ENCODE measurements around the gene LCORL.
A peak's percentile ranks its signal among the peaks of the same experiment; 100 is the strongest.

LCORL gene

GRCh38 chr4:17810260-17811077 lies 211.1 kb downstream of the LCORL start, which contains the start of the genes DCAF16 and NCAPG:
TSS of gene DCAF16 (minus strand) at chr4:17810757. CDS start at chr4:17804141, 6,616 bp downstream.
TSS of gene NCAPG (plus strand) at chr4:17810979. CDS start at chr4:17811078, 99 bp downstream.
- DNase-seq = peak; percentile 97 to 100 (median 100)
- intact Hi-C loops (cut with DNase I) = loop anchor here (2.0 to 10.0 kb wide), 2 partner anchors 210 to 256 kb away; partner anchors contain the start of gene LCORL

- no peak for DNase-seq
- intact Hi-C loops (cut with DNase I) = loop anchor here (2.0 to 10.0 kb wide), 3 partner anchors 197 to 255 kb away; partner anchors contain the start of genes LCORL and MED28
Observed at GRCh38 chr4:17809667-17810066, 211.9 kb downstream of the LCORL start.

GRCh38 chr4:17807446-17807845 lies 214.1 kb downstream of the LCORL start:
- no peak for DNase-seq
- intact Hi-C loops (cut with DNase I) = loop anchor here (5.0 kb wide), 1 partner anchor 195 kb away; the partner anchor contains the start of gene MED28

- DNase-seq = no peak
- intact Hi-C loops (cut with DNase I) = loop anchor here (5.0 kb wide), 1 partner anchor 193 kb away; the partner anchor contains the start of gene MED28
Observed at GRCh38 chr4:17805580-17806155, 215.9 kb downstream of the LCORL start.

GRCh38 chr4:17797808-17798207 lies 223.7 kb downstream of the LCORL start:
- intact Hi-C loops (cut with DNase I) = no loop called here
- DNase-seq = no peak

- no peak for DNase-seq
Observed at GRCh38 chr4:17794730-17795129, 226.8 kb downstream of the LCORL start.

More at GRCh38 chr4:17794730-17795129, 226.8 kb downstream of the LCORL start:
- intact Hi-C loops (cut with DNase I) = no loop called here

Measured in head of caudate nucleus (tissue), 42 donors.